ENCODE results near the gene MPP7. TPM values are rescaled to one million over a fixed set of nuclear protein-coding genes. Genes with fewer than 3 reads are reported as not detected.
A peak's percentile ranks its signal among the peaks of the same experiment; 100 is the strongest.

MPP7 gene
- total RNA-seq, 3 donors from 2014 or later = 2.9 to 20.3 (median 18.0) TPM

DNA sequence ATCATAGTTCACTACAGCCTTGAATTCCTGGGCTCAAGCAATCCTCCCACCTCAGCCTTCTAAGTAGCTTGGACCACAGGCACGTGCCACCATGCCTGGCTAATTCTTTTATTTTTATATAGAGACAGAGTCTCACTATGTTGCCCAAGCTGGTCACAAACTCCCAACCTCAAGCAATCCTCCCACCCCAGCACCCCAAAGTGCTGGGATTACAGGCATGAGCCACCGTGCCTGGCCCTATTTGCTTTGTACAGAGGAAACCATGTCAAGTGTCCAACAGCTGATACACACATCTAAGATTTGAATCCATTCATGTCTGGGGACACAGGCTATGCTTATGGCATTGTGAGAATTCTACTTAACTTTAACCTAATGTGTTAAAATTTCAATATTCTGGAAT, 29.9 kb upstream of the MPP7 start:
- Histone ChIP-seq H3K27me3 (no peaks in the 10 kb centered on the region), H3K4me3 (no peak overlapping the region), H3K4me1 (no peaks in the 10 kb centered on the region), H3K9me3 (no peaks in the 10 kb centered on the region), H3K27ac (peak overlapping the region in 1 of 2 donors; percentile 10), H3K36me3 (no peaks in the 10 kb centered on the region)
- no peak for TF ChIP-seq POLR2A (IDR thresholded peaks at IDR 0.05)
- no peak for TF ChIP-seq POLR2AphosphoS5 (IDR thresholded peaks at IDR 0.05)
- TF ChIP-seq, protein P1, sequence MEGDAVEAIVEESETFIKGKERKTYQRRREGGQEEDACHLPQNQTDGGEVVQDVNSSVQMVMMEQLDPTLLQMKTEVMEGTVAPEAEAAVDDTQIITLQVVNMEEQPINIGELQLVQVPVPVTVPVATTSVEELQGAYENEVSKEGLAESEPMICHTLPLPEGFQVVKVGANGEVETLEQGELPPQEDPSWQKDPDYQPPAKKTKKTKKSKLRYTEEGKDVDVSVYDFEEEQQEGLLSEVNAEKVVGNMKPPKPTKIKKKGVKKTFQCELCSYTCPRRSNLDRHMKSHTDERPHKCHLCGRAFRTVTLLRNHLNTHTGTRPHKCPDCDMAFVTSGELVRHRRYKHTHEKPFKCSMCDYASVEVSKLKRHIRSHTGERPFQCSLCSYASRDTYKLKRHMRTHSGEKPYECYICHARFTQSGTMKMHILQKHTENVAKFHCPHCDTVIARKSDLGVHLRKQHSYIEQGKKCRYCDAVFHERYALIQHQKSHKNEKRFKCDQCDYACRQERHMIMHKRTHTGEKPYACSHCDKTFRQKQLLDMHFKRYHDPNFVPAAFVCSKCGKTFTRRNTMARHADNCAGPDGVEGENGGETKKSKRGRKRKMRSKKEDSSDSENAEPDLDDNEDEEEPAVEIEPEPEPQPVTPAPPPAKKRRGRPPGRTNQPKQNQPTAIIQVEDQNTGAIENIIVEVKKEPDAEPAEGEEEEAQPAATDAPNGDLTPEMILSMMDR (IDR thresholded peaks at IDR 0.05) = no peak
- intact Hi-C loops (cut with DNase I; ENCODE audit: low total_unique reads) = no loop called here
- no peak for DNase-seq (ENCODE audit: low spot score in 2 of 2)

DNA sequence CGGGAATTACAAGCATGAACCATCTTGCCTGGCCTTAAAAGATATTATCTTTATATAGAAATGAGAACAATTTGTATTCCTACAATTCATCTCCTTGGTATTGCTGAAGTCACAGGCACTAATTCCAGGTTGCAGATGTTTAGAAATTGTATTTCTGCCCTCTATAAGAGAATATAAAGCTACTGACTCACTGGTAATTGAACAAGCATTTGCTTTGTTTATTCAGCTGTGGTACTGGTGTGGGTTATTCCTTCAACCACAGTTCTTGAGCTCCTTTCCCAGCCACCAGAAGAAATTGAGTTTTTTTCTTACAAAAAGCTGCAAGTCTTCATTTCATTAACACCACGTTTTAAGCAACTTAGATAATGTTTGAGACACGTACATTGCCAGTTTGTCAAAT, 29.0 kb upstream of the MPP7 start:
- TF ChIP-seq, protein P1 (IDR thresholded peaks at IDR 0.05) = no peak
- TF ChIP-seq POLR2A (IDR thresholded peaks at IDR 0.05) (no peak), POLR2AphosphoS5 (IDR thresholded peaks at IDR 0.05) (no peak)
- Histone ChIP-seq H3K27ac (no peak overlapping the region), H3K36me3 (no peaks in the 10 kb centered on the region), H3K4me3 (no peak overlapping the region), H3K9me3 (no peaks in the 10 kb centered on the region), H3K27me3 (no peaks in the 10 kb centered on the region), H3K4me1 (no peaks in the 10 kb centered on the region)
- DNase-seq (ENCODE audit: low spot score in 2 of 2) = no peak
- intact Hi-C loops (cut with DNase I; ENCODE audit: low total_unique reads) = no loop called here

DNA sequence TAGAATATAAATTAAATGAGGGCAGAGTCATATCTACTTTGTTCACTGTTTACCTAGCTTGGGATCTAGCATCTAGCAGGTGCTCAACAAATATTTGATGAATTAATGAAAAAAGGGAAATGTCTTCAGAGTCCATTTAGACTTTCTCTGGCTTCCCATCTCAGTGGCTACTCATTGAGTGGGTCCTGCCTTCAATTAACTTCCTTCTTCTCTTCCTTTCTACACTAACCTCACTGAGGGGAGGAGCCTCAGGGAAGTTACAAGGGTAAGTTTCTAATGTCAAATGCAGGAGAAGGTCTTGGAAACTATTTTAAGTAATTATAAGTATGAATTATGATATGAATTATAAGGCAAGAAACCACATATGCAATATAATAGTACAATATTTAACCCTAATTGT, 28.2 kb upstream of the MPP7 start:
- DNase-seq (ENCODE audit: low spot score in 2 of 2) = no peak
- intact Hi-C loops (cut with DNase I; ENCODE audit: low total_unique reads) = no loop called here
- no peak overlapping the region for H3K27ac ChIP-seq
- TF ChIP-seq POLR2A (IDR thresholded peaks at IDR 0.05) = no peak
- TF ChIP-seq, protein P1 (IDR thresholded peaks at IDR 0.05) = no peak
- no peak for TF ChIP-seq POLR2AphosphoS5 (IDR thresholded peaks at IDR 0.05)
- no peaks in the 10 kb centered on the region for H3K27me3 ChIP-seq
- H3K9me3 ChIP-seq = no peaks in the 10 kb centered on the region
- H3K36me3 ChIP-seq = no peaks in the 10 kb centered on the region
- H3K4me1 ChIP-seq = peaks cover 0 to 5% of the 10 kb centered on the region in 2 donors
- H3K4me3 ChIP-seq = no peak overlapping the region

DNA sequence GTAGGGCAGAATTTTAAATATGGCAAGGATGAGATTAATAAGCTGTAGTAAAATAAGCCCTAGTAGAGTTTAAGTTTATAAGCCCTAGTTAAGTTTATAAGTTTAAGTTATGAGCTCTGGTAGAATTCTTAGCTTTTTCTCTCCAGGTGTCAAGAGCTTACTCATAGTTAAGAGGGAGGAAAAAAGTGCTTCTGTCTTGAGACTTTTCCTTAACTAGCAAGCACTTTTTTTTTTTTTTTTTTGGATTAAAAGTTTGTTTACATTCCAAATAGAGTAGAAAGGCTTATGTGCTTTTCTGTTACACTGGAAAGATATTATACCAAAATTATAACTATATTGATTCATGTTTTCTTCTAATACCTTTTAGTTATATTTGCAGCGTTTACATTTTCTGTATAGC, 25.5 kb upstream of the MPP7 start:
- H3K27ac ChIP-seq = no peak overlapping the region
- intact Hi-C loops (cut with DNase I; ENCODE audit: low total_unique reads) = no loop called here
- no peaks in the 10 kb centered on the region for H3K27me3 ChIP-seq
- H3K36me3 ChIP-seq = no peaks in the 10 kb centered on the region
- DNase-seq (ENCODE audit: low spot score in 2 of 2) = no peak
- H3K4me1 ChIP-seq = peaks cover 0 to 5% of the 10 kb centered on the region in 2 donors
- no peak overlapping the region for H3K4me3 ChIP-seq
- H3K9me3 ChIP-seq = no peaks in the 10 kb centered on the region
- TF ChIP-seq, protein P1 (IDR thresholded peaks at IDR 0.05) = no peak
- TF ChIP-seq POLR2AphosphoS5 (IDR thresholded peaks at IDR 0.05) (no peak), POLR2A (IDR thresholded peaks at IDR 0.05) (no peak)

DNA sequence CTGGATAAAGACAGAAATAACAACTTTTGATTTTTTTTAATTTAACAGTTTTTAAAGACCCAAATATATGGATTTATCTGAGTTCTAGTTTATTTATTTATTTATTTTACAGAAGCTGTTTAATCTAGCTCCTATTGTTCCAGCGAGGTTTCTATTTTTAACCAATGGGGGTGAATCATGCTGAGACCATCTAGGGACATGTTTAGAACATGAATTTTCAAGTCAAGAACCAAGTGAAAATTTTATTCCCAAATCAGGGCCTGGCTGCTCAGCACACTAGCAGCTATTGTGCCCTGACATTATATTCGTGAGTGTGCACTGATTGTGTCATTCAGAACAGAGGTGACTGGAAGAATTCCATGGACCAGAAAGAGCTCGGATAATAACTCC, 24.6 kb upstream of the MPP7 start:
- intact Hi-C loops (cut with DNase I; ENCODE audit: low total_unique reads) = no loop called here
- H3K4me1 ChIP-seq = peaks cover 0 to 5% of the 10 kb centered on the region in 2 donors
- DNase-seq (ENCODE audit: low spot score in 2 of 2) = no peak
- no peaks in the 10 kb centered on the region for H3K36me3 ChIP-seq
- TF ChIP-seq, protein P1 (IDR thresholded peaks at IDR 0.05) = no peak
- TF ChIP-seq POLR2AphosphoS5 (IDR thresholded peaks at IDR 0.05) = no peak
- TF ChIP-seq POLR2A (IDR thresholded peaks at IDR 0.05) = no peak
- H3K27ac ChIP-seq = no peak overlapping the region
- H3K9me3 ChIP-seq = no peaks in the 10 kb centered on the region
- H3K4me3 ChIP-seq = no peak overlapping the region
- H3K27me3 ChIP-seq = no peaks in the 10 kb centered on the region

Data from breast epithelium (tissue), 4 donors.